ENCODE measurements around the gene SLC25A27. TPM values are rescaled to one million over a fixed set of nuclear protein-coding genes. Genes with fewer than 3 reads are reported as not detected.

The SLC25A27 gene
- polyA plus RNA-seq, 1 donor (not counting 4 experiments of a cell fraction or from before 2014, with no cell fraction given), result 10.4 TPM

DNA sequence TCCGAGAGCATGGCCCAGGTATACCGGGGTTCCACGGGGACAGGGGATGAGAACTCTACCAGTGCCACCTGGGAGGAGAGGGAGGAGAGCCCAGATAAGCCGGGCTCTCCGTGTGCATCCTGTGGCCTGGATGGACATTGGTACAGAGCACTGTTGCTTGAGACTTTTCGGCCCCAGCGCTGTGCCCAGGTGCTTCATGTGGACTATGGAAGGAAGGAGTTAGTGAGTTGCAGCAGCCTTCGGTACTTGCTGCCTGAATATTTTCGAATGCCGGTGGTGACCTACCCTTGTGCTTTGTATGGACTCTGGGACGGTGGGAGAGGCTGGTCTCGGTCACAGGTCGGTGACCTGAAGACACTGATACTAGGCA lies 36.2 kb downstream of the SLC25A27 start:
- dilution Hi-C loops (cut with MboI; ENCODE audit: extremely low pct_ligation_motif_present, low sequenced_read_pairs), result no loop called here
- no peak overlapping the region for H3K9ac ChIP-seq (ENCODE audit: control insufficient read depth, extremely low read depth, insufficient read depth, low read length)
- FAIRE-seq, result no peak

DNA sequence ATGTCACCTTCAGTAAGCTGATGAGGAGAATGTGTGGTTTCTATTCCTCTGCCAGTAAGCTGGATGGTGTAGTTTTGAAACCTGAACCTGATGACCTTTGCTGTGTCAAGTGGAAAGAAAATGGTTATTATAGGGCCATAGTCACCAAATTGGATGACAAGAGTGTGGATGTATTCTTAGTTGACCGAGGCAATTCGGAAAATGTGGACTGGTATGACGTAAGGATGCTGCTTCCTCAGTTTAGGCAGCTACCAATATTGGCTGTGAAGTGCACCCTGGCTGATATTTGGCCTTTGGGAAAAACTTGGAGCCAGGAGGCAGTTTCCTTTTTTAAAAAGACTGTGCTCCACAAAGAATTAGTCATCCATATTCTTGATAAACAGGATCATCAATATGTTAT lies 36.9 kb downstream of the SLC25A27 start:
- Histone ChIP-seq H2AFZ (ENCODE audit: control insufficient read depth, low read length) (no peak overlapping the region), H3K79me2 (ENCODE audit: control insufficient read depth, insufficient read depth, low read length) (no peaks in the 10 kb centered on the region), H4K20me1 (ENCODE audit: control insufficient read depth, extremely low read depth, insufficient read depth, low read length) (no peaks in the 10 kb centered on the region), H3K4me3 (ENCODE audit: control insufficient read depth in 2 of 3, extremely low read depth in 1 of 3, insufficient read depth in 2 of 3, low read depth in 1 of 3, low read length in 3 of 3) (no peak overlapping the region), H3K36me3 (ENCODE audit: control insufficient read depth in 2 of 2, extremely low read depth in 1 of 2, insufficient read depth in 2 of 2, low read length in 2 of 2) (no peaks in the 10 kb centered on the region), H3K9me3 (ENCODE audit: control insufficient read depth, low read depth, low read length) (no peaks in the 10 kb centered on the region), H3K27ac (ENCODE audit: control insufficient read depth, insufficient read depth, low read length) (no peak overlapping the region), H3K9ac (ENCODE audit: control insufficient read depth, extremely low read depth, insufficient read depth, low read length) (no peak overlapping the region), H3K27me3 (ENCODE audit: control insufficient read depth, extremely low read depth, insufficient read depth, low read length) (no peaks in the 10 kb centered on the region), H3K4me1 (ENCODE audit: control insufficient read depth, extremely low read depth, insufficient read depth, low read length) (peaks cover 2% of the 10 kb centered on the region), H3K9me1 (ENCODE audit: control insufficient read depth, extremely low read depth, insufficient read depth, low read length) (no peaks in the 10 kb centered on the region), H3K4me2 (ENCODE audit: control insufficient read depth, extremely low read depth, insufficient read depth, low read depth, low read length) (no peak overlapping the region)
- TF ChIP-seq EZH2 (IDR thresholded peaks at IDR 0.05; ENCODE audit: low read length), result no peak
- TF ChIP-seq, protein P1, sequence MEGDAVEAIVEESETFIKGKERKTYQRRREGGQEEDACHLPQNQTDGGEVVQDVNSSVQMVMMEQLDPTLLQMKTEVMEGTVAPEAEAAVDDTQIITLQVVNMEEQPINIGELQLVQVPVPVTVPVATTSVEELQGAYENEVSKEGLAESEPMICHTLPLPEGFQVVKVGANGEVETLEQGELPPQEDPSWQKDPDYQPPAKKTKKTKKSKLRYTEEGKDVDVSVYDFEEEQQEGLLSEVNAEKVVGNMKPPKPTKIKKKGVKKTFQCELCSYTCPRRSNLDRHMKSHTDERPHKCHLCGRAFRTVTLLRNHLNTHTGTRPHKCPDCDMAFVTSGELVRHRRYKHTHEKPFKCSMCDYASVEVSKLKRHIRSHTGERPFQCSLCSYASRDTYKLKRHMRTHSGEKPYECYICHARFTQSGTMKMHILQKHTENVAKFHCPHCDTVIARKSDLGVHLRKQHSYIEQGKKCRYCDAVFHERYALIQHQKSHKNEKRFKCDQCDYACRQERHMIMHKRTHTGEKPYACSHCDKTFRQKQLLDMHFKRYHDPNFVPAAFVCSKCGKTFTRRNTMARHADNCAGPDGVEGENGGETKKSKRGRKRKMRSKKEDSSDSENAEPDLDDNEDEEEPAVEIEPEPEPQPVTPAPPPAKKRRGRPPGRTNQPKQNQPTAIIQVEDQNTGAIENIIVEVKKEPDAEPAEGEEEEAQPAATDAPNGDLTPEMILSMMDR (optimal IDR thresholded peaks at IDR 0.05 in 1 of 3, IDR thresholded peaks at IDR 0.05 in 1 of 3, conservative IDR thresholded peaks at IDR 0.05 in 1 of 3; ENCODE audit: extremely low read depth in 1 of 3, insufficient read depth in 2 of 3, low read length in 3 of 3), result no peak
- DNase-seq (ENCODE audit: low read depth, low spot score) (no peak), FAIRE-seq (no peak)
- dilution Hi-C loops (cut with MboI; ENCODE audit: extremely low pct_ligation_motif_present, low sequenced_read_pairs), result no loop called here

More for the DNA sequence above, 36.2 kb downstream of the SLC25A27 start:
- Histone ChIP-seq H3K9me3 (ENCODE audit: control insufficient read depth, low read depth, low read length) (no peaks in the 10 kb centered on the region), H2AFZ (ENCODE audit: control insufficient read depth, low read length) (no peak overlapping the region), H3K27me3 (ENCODE audit: control insufficient read depth, extremely low read depth, insufficient read depth, low read length) (no peaks in the 10 kb centered on the region), H3K36me3 (ENCODE audit: control insufficient read depth in 2 of 2, extremely low read depth in 1 of 2, insufficient read depth in 2 of 2, low read length in 2 of 2) (no peaks in the 10 kb centered on the region), H3K4me2 (ENCODE audit: control insufficient read depth, extremely low read depth, insufficient read depth, low read depth, low read length) (no peak overlapping the region), H3K79me2 (ENCODE audit: control insufficient read depth, insufficient read depth, low read length) (no peaks in the 10 kb centered on the region), H3K4me1 (ENCODE audit: control insufficient read depth, extremely low read depth, insufficient read depth, low read length) (peaks cover 5% of the 10 kb centered on the region), H3K27ac (ENCODE audit: control insufficient read depth, insufficient read depth, low read length) (no peak overlapping the region), H3K4me3 (ENCODE audit: control insufficient read depth in 2 of 3, extremely low read depth in 1 of 3, insufficient read depth in 2 of 3, low read depth in 1 of 3, low read length in 3 of 3) (no peak overlapping the region), H3K9me1 (ENCODE audit: control insufficient read depth, extremely low read depth, insufficient read depth, low read length) (no peaks in the 10 kb centered on the region), H4K20me1 (ENCODE audit: control insufficient read depth, extremely low read depth, insufficient read depth, low read length) (no peaks in the 10 kb centered on the region)
- DNase-seq (ENCODE audit: low read depth, low spot score), result no peak
- no peak for TF ChIP-seq EZH2 (IDR thresholded peaks at IDR 0.05; ENCODE audit: low read length)
- TF ChIP-seq, protein P1 (optimal IDR thresholded peaks at IDR 0.05 in 1 of 3, IDR thresholded peaks at IDR 0.05 in 1 of 3, conservative IDR thresholded peaks at IDR 0.05 in 1 of 3; ENCODE audit: extremely low read depth in 1 of 3, insufficient read depth in 2 of 3, low read length in 3 of 3), result no peak

Data from keratinocyte (primary cell).